GM20000 (cell line): Measurements from ENCODE around the gene STEAP1B.

ENCODE experiments used
- DNase-seq: peaks from one replicate; pipeline ENCODE4 v3.0.0; 2012; ENCODE audit warnings: low spot score
- TF ChIP-seq, protein P1 (sequence below): IDR thresholded peaks from 2 replicates; pipeline ENCODE4 v1.5.1; 2012; ENCODE audit warnings: mild to moderate bottlenecking, control low read depth; ENCODE audit errors: extremely low read depth, missing control alignments

STEAP1B gene

DNA sequence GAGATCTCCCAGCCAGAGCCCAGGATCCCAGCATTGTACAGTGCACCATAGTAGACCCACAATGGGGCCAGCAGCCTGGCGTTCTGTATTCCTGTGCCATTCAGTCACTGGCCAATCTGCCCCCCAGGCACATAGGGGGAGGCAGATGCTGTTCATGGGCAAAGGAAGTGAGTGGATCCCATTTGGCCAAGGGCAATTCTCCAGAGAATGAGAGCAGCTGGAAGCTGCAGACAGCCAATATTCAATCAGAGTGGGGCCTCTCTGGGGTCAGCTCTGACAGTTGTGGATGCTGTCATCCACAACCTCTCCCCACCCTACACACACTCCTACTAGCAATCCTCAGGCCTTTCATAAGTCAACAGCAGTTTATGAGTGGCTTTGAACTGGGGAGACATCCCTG lies 17.5 kb downstream of the STEAP1B start:
- TF ChIP-seq, protein P1, sequence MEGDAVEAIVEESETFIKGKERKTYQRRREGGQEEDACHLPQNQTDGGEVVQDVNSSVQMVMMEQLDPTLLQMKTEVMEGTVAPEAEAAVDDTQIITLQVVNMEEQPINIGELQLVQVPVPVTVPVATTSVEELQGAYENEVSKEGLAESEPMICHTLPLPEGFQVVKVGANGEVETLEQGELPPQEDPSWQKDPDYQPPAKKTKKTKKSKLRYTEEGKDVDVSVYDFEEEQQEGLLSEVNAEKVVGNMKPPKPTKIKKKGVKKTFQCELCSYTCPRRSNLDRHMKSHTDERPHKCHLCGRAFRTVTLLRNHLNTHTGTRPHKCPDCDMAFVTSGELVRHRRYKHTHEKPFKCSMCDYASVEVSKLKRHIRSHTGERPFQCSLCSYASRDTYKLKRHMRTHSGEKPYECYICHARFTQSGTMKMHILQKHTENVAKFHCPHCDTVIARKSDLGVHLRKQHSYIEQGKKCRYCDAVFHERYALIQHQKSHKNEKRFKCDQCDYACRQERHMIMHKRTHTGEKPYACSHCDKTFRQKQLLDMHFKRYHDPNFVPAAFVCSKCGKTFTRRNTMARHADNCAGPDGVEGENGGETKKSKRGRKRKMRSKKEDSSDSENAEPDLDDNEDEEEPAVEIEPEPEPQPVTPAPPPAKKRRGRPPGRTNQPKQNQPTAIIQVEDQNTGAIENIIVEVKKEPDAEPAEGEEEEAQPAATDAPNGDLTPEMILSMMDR = no peak
- no peak for DNase-seq

GRCh38 chr7:22481726-22482125 lies 18.3 kb downstream of the STEAP1B start:
- TF ChIP-seq, protein P1 = no peak
- DNase-seq = no peak

DNA sequence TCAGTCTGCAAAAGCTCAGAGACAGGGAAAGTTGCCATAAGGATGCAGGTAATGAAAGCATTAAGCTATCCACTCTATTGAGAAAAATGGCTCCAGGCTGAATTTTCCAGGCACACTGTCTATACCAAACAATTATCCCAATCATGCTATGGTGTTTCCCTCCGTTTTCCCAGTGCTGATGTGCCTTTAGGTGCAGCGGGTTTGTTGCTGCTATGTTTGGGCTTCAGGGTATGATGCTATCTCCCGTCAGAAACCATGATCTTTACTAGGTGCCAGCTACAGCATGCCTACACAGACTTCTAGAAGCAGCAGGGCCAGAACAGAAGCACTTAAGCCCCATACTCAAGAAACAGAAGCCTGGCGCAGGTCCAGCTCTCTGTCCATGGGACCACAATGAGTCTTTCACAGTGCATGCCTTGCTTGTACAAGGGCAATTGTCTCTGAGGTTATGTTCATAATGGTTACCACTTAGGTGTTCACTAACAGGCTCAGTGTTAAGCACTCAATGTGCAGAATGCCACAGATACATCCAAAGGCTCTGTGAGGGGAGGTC lies 19.4 kb downstream of the STEAP1B start:
- no peak for DNase-seq
- TF ChIP-seq, protein P1 = no peak

DNA sequence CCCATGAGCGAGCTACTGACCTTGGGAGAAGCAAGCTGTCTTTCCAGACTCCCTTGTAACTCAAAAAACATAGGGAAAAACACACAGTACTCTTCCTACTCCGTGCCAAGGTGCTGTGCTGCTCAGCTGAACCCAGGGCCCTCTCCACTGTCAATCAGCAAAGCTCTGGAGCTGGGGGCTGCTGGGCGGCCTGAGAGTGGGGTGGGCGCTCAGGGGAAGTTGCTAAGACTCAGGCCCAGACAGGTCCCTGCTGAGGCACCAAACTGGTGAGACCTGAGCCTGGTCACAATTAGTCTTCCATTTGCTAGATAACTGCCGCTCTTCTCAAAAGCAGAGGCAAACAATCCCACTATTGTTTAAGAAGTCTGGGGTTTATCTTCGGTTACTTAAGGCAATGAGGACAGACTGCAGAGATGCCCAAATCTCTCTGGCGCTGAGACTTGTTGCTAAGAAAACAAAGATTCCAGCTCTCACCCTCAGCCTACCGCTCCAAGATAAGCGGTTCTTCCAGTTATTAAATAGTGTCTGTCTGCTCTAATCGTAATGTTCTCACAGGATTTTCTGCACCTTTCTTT lies 22.0 kb downstream of the STEAP1B start:
- TF ChIP-seq, protein P1 = no peak

GRCh38 chr7:22477262-22477661 lies 22.7 kb downstream of the STEAP1B start:
- TF ChIP-seq, protein P1 = no peak
- DNase-seq = no peak

More for the DNA sequence above, 22.0 kb downstream of the STEAP1B start:
- no peak for DNase-seq

GRCh38 chr7:22476824-22477223 lies 23.2 kb downstream of the STEAP1B start:
- DNase-seq = no peak
- TF ChIP-seq, protein P1 = no peak

- TF ChIP-seq, protein P1 = no peak
- no peak for DNase-seq
Observed at GRCh38 chr7:22474645-22475044, 25.3 kb downstream of the STEAP1B start.
